Caco-2 (cell line): Measurements from ENCODE around the gene BTAF1. TPM values are rescaled to one million over a fixed set of nuclear protein-coding genes. Genes with fewer than 3 reads are reported as not detected.

ENCODE experiments used
- BruUV-seq: library from RNA; stranded (reverse); fragments of 400-500 nt; replicated peaks from 2 replicates; lab custom pipeline; 2021; lab: Mats Ljungman, UMichigan
- CTCF ChIA-PET: fragments of 300-600 bp; sonication (Branson Sonifier 250); formaldehyde crosslinking; loops from one replicate; lab custom pipeline; 2022; ENCODE audit warnings: antibody characterized with exemption; lab: Charles Lee
- POLR2A ChIA-PET: fragments of 300-600 bp; sonication (Branson Sonifier 250); formaldehyde crosslinking; loops from one replicate; lab custom pipeline; 2022; ENCODE audit warnings: antibody characterized with exemption; lab: Charles Lee
- DNase-seq, 2 experiments: peaks; one replicate each; pipeline versions ENCODE4 v3.0.0 to v3.0.0-alpha.2; 2020 to 2022
- H3K27me3 ChIP-seq: replicated peaks from 2 replicates; pipeline ENCODE4 v1.6.0; 2011; ENCODE audit warnings: low read length; ENCODE audit not compliant: control insufficient read depth, insufficient read depth
- H3K36me3 ChIP-seq: 2 replicates; pipeline ENCODE4 v1.5.1; 2011; ENCODE audit warnings: low read length; ENCODE audit not compliant: control insufficient read depth, insufficient read depth
- H3K4me1 ChIP-seq: fragments of 250-450 bp; sonication (Bioruptor Pico); 2 replicates; pipeline ENCODE4 v1.5.1; 2020; ENCODE audit warnings: mild to moderate bottlenecking
- H3K4me3 ChIP-seq: 2 replicates; pipeline ENCODE4 v1.5.1; 2011; ENCODE audit warnings: low read depth, mild to moderate bottlenecking, control low read depth, low read length
- H3K9me3 ChIP-seq: fragments of 250-450 bp; sonication (Bioruptor Pico); 2 replicates; pipeline ENCODE4 v1.5.1; 2020; ENCODE audit warnings: mild to moderate bottlenecking, moderate library complexity
- H3K27ac Mint-ChIP-seq: one replicate; pipeline ENCODE4 v1.8.0; 2022; ENCODE audit warnings: mixed read lengths; ENCODE audit not compliant: unreplicated experiment
- H3K27me3 Mint-ChIP-seq: one replicate; pipeline ENCODE4 v1.8.0; 2022; ENCODE audit warnings: mixed read lengths; ENCODE audit not compliant: insufficient read depth, unreplicated experiment
- H3K36me3 Mint-ChIP-seq: one replicate; pipeline ENCODE4 v1.8.0; 2022; ENCODE audit warnings: mild to moderate bottlenecking, mixed read lengths; ENCODE audit not compliant: insufficient read depth, unreplicated experiment
- H3K4me1 Mint-ChIP-seq: one replicate; pipeline ENCODE4 v1.8.0; 2022; ENCODE audit warnings: low read depth, mixed read lengths; ENCODE audit not compliant: unreplicated experiment
- H3K4me3 Mint-ChIP-seq: one replicate; pipeline ENCODE4 v1.8.0; 2022; ENCODE audit warnings: mild to moderate bottlenecking, moderate library complexity, mixed read lengths; ENCODE audit not compliant: unreplicated experiment
- H3K9me3 Mint-ChIP-seq: one replicate; pipeline ENCODE4 v1.8.0; 2022; ENCODE audit warnings: mixed read lengths; ENCODE audit not compliant: unreplicated experiment
- CTCF ChIP-seq, 2 experiments: fragments of 200-600 bp in 1 of 2; IDR thresholded peaks; 1 replicate in 1 of 2; 2 replicates in 1 of 2; pipeline versions ENCODE4 v1.5.1 to v1.8.0; 2011 to 2022; ENCODE audit warnings: antibody characterized with exemption in 1 of 2, control low read depth in 1 of 2, inconsistent platforms in 1 of 2, low read depth in 1 of 2, low read length in 1 of 2, mild to moderate bottlenecking in 1 of 2, moderate library complexity in 1 of 2; ENCODE audit not compliant: insufficient read depth in 1 of 2, severe bottlenecking in 1 of 2, unreplicated experiment in 1 of 2
- intact Hi-C: fragments of 100-400 bp; cut with micrococcal nuclease; formaldehyde crosslinking; loops from one replicate; pipeline ENCODE4 v1.10.0; 2022; ENCODE audit not compliant: unreplicated experiment
- total RNA-seq: library from RNA; stranded (reverse); gene quantifications from 2 replicates; pipeline ENCODE4 v1.2.3, GENCODE V29; 2022

The BTAF1 gene
- total RNA-seq, 1 experiment from 2014 or later = 49.7 TPM

DNA sequence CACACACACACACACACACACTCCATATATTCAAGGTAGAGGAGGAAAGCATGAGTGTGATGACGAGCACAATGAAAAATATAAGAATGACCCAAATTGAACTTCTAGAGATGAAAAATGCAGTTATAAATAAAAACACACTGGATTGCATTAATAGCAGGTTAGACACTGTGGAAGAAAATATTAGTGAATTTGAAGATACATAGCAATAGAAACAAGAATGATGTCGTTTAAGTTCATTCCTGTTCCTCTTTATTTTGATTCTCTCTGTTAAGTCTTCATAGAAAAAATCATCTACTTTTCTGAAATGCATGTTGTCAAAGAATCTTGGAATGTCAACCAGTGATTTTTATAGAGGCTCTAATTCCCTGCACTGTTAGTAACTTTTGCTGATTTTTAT, 78.4 kb downstream of the BTAF1 start:
- Histone ChIP-seq H3K27me3 (no peaks in the 10 kb centered on the region), H3K9me3 (0 out of 2 replicates have a peak, but pooled peaks cover 4% of the 10 kb centered on the region), H3K4me1 (no peaks in the 10 kb centered on the region), H3K36me3 (peaks cover 3% of the 10 kb centered on the region), H3K4me3 (no peak overlapping the region)
- POLR2A ChIA-PET = no interaction called here
- Mint-ChIP-seq H3K4me3 (no peak overlapping the region), H3K9me3 (peaks cover 19% of the 10 kb centered on the region), H3K27ac (no peak overlapping the region), H3K36me3 (peaks cover 76% of the 10 kb centered on the region), H3K4me1 (no peaks in the 10 kb centered on the region), H3K27me3 (no peaks in the 10 kb centered on the region)
- BruUV-seq = no TSS peak
- TF ChIP-seq CTCF (IDR thresholded peaks at IDR 0.05; ENCODE audit: insufficient read depth in 1 of 2, low read depth in 1 of 2, low read length in 1 of 2, severe bottlenecking in 1 of 2, unreplicated experiment in 1 of 2) = no peak
- CTCF ChIA-PET = no interaction called here
- intact Hi-C loops = no loop called here
- no peak for DNase-seq

- H3K36me3 ChIP-seq = peaks cover 3% of the 10 kb centered on the region
- H3K9me3 ChIP-seq = 0 out of 2 replicates have a peak, but pooled peaks cover 4% of the 10 kb centered on the region
- Mint-ChIP-seq H3K4me1 (no peaks in the 10 kb centered on the region), H3K9me3 (peaks cover 19% of the 10 kb centered on the region), H3K4me3 (no peak overlapping the region), H3K36me3 (peaks cover 72% of the 10 kb centered on the region), H3K27ac (no peak overlapping the region), H3K27me3 (no peaks in the 10 kb centered on the region)
- DNase-seq = no peak
- ChIA-PET POLR2A (no interaction called here), CTCF (no interaction called here)
- no peaks in the 10 kb centered on the region for H3K4me1 ChIP-seq
- BruUV-seq = no TSS peak
- intact Hi-C loops = no loop called here
- no peak overlapping the region for H3K4me3 ChIP-seq
- no peak for TF ChIP-seq CTCF (IDR thresholded peaks at IDR 0.05; ENCODE audit: insufficient read depth in 1 of 2, low read depth in 1 of 2, low read length in 1 of 2, severe bottlenecking in 1 of 2, unreplicated experiment in 1 of 2)
- H3K27me3 ChIP-seq = no peaks in the 10 kb centered on the region
Measured at GRCh38 chr10:92003258-92003657, 79.7 kb downstream of the BTAF1 start.

- CTCF ChIA-PET = no interaction called here
- no peak for TF ChIP-seq CTCF (IDR thresholded peaks at IDR 0.05; ENCODE audit: insufficient read depth in 1 of 2, low read depth in 1 of 2, low read length in 1 of 2, severe bottlenecking in 1 of 2, unreplicated experiment in 1 of 2)
Measured at GRCh38 chr10:92005978-92006377, 82.4 kb downstream of the BTAF1 start.

More at GRCh38 chr10:92005978-92006377, 82.4 kb downstream of the BTAF1 start:
- Mint-ChIP-seq H3K4me1 (no peaks in the 10 kb centered on the region), H3K27ac (no peak overlapping the region), H3K9me3 (peaks cover 14% of the 10 kb centered on the region), H3K36me3 (peaks cover 73% of the 10 kb centered on the region), H3K4me3 (no peak overlapping the region), H3K27me3 (no peaks in the 10 kb centered on the region)
- no peaks in the 10 kb centered on the region for H3K27me3 ChIP-seq
- 0 out of 2 replicates have a peak, but pooled peaks cover 4% of the 10 kb centered on the region for H3K9me3 ChIP-seq
- H3K4me3 ChIP-seq = no peak overlapping the region
- no TSS peak for BruUV-seq
- POLR2A ChIA-PET = no interaction called here
- H3K4me1 ChIP-seq = no peaks in the 10 kb centered on the region
- DNase-seq = peak in 1 of 2 experiments; percentile 42
- intact Hi-C loops = no loop called here
- peaks cover 7% of the 10 kb centered on the region for H3K36me3 ChIP-seq
